Measurements from ENCODE around the gene UCKL1. TPM values are rescaled to one million over a fixed set of nuclear protein-coding genes. Genes with fewer than 3 reads are reported as not detected.

UCKL1 gene
- total and polyA plus RNA-seq, 9 donors = 24.8 to 56.5 (median 43.5) TPM

DNA sequence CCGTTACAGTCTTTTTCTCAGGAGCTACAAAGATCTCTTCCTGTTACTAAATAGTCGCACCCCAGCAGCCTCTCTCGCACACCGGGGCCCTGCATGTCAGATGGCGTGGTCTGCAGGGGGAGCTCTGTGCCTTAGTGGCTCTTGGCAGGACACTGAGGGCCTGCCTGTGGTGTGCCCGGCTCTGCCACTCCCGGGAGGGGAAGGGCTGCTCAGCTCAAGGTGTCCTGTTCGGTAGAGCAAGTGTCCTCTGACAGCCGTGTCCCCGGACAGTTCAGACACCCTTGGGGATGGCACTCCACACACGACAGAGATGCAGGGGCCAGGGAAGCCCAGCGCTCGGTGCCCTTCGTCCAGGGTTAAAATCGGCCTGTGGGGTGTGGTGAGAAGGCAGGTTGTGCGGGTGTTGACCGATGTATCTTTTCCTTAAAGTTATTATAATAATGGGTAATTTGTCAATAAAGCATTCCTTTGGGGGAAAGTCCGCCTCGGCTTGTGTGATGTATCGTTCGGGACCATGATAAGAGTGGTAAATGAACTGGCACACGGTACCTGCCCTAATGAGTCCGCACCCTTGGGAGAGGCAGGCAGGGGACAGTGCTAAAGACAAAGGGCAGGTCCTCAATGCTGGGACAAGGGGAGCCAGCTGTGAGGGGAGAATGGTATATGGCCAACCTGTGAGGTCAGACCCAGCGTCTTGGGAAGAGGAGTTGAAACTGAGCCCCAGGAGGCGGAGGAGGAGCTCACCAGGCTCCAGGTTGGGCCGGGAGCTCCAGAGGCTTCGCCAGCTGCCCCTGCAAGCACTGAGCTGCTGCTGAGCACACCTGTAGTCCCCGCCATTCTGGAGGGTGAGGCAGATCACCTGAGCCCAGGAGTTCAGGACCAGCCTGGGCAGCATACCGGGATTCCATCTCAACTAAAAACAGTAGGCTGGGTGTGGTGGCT lies 64.9 kb downstream of the UCKL1 start:
- Histone ChIP-seq H3K36me3 (ENCODE audit: control insufficient read depth, insufficient read depth, low read length) (peaks cover 51% of the 10 kb centered on the region), H3K9me3 (replicated peaks; ENCODE audit: control insufficient read depth, low read depth, low read length) (no peaks in the 10 kb centered on the region), H3K4me3 (ENCODE audit: low read length) (no peak overlapping the region), H3K4me1 (ENCODE audit: control insufficient read depth, insufficient read depth, low read length) (peaks cover 10% of the 10 kb centered on the region), H3K27ac (ENCODE audit: low read length) (no peak overlapping the region), H3K27me3 (ENCODE audit: control insufficient read depth, insufficient read depth, low read length) (no peaks in the 10 kb centered on the region)
- DNase-seq = no peak
- 86% methylated on average over 22 of the region's 29 CpGs for WGBS (ENCODE audit: insufficient coverage)

DNA sequence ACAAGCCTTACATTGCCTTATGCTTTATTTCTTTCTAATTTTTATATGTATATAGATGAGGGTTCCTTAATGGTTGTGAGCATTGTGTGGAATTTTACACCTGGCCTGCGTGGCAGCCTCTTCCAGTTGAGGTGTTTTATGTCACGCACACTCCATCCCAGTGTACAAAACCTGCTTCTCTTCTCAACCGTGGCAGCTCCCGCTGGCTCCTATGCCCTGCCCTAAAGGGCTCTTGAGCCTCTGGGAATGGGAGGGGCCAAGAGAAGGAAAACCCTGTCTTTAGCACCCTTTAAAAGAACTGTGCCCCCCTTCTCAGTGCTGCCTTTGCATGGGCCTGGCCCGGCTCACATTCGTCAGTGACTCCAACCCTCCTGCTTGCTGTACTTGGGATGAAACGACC lies 65.6 kb downstream of the UCKL1 start:
- H3K27ac ChIP-seq (ENCODE audit: low read length) = no peak overlapping the region
- peaks cover 57% of the 10 kb centered on the region for H3K36me3 ChIP-seq (ENCODE audit: control insufficient read depth, insufficient read depth, low read length)
- H3K27me3 ChIP-seq (ENCODE audit: control insufficient read depth, insufficient read depth, low read length) = no peaks in the 10 kb centered on the region
- H3K4me3 ChIP-seq (ENCODE audit: low read length) = no peak overlapping the region
- no peak for DNase-seq
- 86% methylated on average over 4 of the region's 7 CpGs for WGBS (ENCODE audit: insufficient coverage)
- no peaks in the 10 kb centered on the region for H3K9me3 ChIP-seq (replicated peaks; ENCODE audit: control insufficient read depth, low read depth, low read length)
- H3K4me1 ChIP-seq (ENCODE audit: control insufficient read depth, insufficient read depth, low read length) = peaks cover 10% of the 10 kb centered on the region

- Histone ChIP-seq H3K4me1 (ENCODE audit: control insufficient read depth, insufficient read depth, low read length) (peaks cover 14% of the 10 kb centered on the region), H3K27ac (ENCODE audit: low read length) (no peak overlapping the region), H3K27me3 (ENCODE audit: control insufficient read depth, insufficient read depth, low read length) (no peaks in the 10 kb centered on the region), H3K9me3 (replicated peaks; ENCODE audit: control insufficient read depth, low read depth, low read length) (no peaks in the 10 kb centered on the region), H3K36me3 (ENCODE audit: control insufficient read depth, insufficient read depth, low read length) (peaks cover 62% of the 10 kb centered on the region), H3K4me3 (ENCODE audit: low read length) (no peak overlapping the region)
- WGBS (ENCODE audit: insufficient coverage) = 83% methylated on average over 3 of the region's 7 CpGs
- no peak for DNase-seq
Observed at GRCh38 chr20:63890201-63890576, 66.0 kb downstream of the UCKL1 start.

Other genes with a start within 250 kb of the UCKL1 start
- 32.8 TPM for gene ARFRP1, start 248.4 kb downstream of the UCKL1 start, total RNA-seq
- 10 to 100 TPM; 26.2 to 33.0 (median 31.0) TPM for gene ARFRP1, start 248.4 kb downstream of the UCKL1 start, polyA plus RNA-seq (ENCODE audit: insufficient read depth in 1 of 8, insufficient read length in 8 of 8, low replicate concordance in 1 of 8)
- 13.1 TPM for gene ZGPAT, start 248.4 kb downstream of the UCKL1 start, total RNA-seq
- 10 to 100 TPM; 13.0 to 18.2 (median 16.4) TPM for gene ZGPAT, start 248.4 kb downstream of the UCKL1 start, polyA plus RNA-seq (ENCODE audit: insufficient read depth in 1 of 8, insufficient read length in 8 of 8, low replicate concordance in 1 of 8)
- gene LIME1, start 219.8 kb downstream of the UCKL1 start, total RNA-seq = 6.4 TPM
- 1 to 10 TPM; 2.5 to 8.1 (median 4.8) TPM for gene LIME1, start 219.8 kb downstream of the UCKL1 start, polyA plus RNA-seq (ENCODE audit: insufficient read depth in 1 of 8, insufficient read length in 8 of 8, low replicate concordance in 1 of 8)
- 58.2 TPM for gene SLC2A4RG, start 216.6 kb downstream of the UCKL1 start, total RNA-seq
- 100 to 1,000 TPM; 112 to 160 (median 133) TPM for gene SLC2A4RG, start 216.6 kb downstream of the UCKL1 start, polyA plus RNA-seq (ENCODE audit: insufficient read depth in 1 of 8, insufficient read length in 8 of 8, low replicate concordance in 1 of 8)
- 20.7 TPM for gene ZBTB46, start 125.2 kb downstream of the UCKL1 start, total RNA-seq
- 10 to 100 TPM; 14.2 to 20.9 (median 18.2) TPM for gene ZBTB46, start 125.2 kb downstream of the UCKL1 start, polyA plus RNA-seq (ENCODE audit: insufficient read depth in 1 of 8, insufficient read length in 8 of 8, low replicate concordance in 1 of 8)
- gene ABHD16B, start 94.9 kb downstream of the UCKL1 start, total RNA-seq = not detected
- gene ABHD16B, start 94.9 kb downstream of the UCKL1 start, polyA plus RNA-seq (ENCODE audit: insufficient read depth in 1 of 8, insufficient read length in 8 of 8, low replicate concordance in 1 of 8) = not detected
- 48.9 TPM for gene TPD52L2, start 91.1 kb downstream of the UCKL1 start, total RNA-seq
- 10 to 100 TPM; 69.0 to 86.7 (median 79.4) TPM for gene TPD52L2, start 91.1 kb downstream of the UCKL1 start, polyA plus RNA-seq (ENCODE audit: insufficient read depth in 1 of 8, insufficient read length in 8 of 8, low replicate concordance in 1 of 8)
- gene DNAJC5, start 61.3 kb downstream of the UCKL1 start, total RNA-seq = 29.7 TPM
- 10 to 100 TPM; 26.8 to 37.9 (median 32.4) TPM for gene DNAJC5, start 61.3 kb downstream of the UCKL1 start, polyA plus RNA-seq (ENCODE audit: insufficient read depth in 1 of 8, insufficient read length in 8 of 8, low replicate concordance in 1 of 8)
- 15.5 TPM for gene ZNF512B, start 13.5 kb upstream of the UCKL1 start, total RNA-seq
- 10 to 100 TPM; 20.1 to 34.0 (median 28.0) TPM for gene ZNF512B, start 13.5 kb upstream of the UCKL1 start, polyA plus RNA-seq (ENCODE audit: insufficient read depth in 1 of 8, insufficient read length in 8 of 8, low replicate concordance in 1 of 8)
- 1.5 TPM for gene SAMD10, start 23.2 kb upstream of the UCKL1 start, total RNA-seq
- gene SAMD10, start 23.2 kb upstream of the UCKL1 start, polyA plus RNA-seq (ENCODE audit: insufficient read depth in 1 of 8, insufficient read length in 8 of 8, low replicate concordance in 1 of 8) = 1 to 10 TPM; 2.4 to 4.4 (median 3.8) TPM
- 42.8 TPM for gene PRPF6, start 24.7 kb upstream of the UCKL1 start, total RNA-seq
- gene PRPF6, start 24.7 kb upstream of the UCKL1 start, polyA plus RNA-seq (ENCODE audit: insufficient read depth in 1 of 8, insufficient read length in 8 of 8, low replicate concordance in 1 of 8) = 10 to 100 TPM; 50.5 to 64.4 (median 57.9) TPM
- 0.84 TPM for gene C20orf204, start 79.8 kb upstream of the UCKL1 start, total RNA-seq
- 1 to 10 TPM in 3 of 8 donors, under 1 TPM in 5; 0.52 to 1.5 (median 0.94) TPM for gene C20orf204, start 79.8 kb upstream of the UCKL1 start, polyA plus RNA-seq (ENCODE audit: insufficient read depth in 1 of 8, insufficient read length in 8 of 8, low replicate concordance in 1 of 8)
- gene SOX18, start 93.2 kb upstream of the UCKL1 start, total RNA-seq = 2.2 TPM
- gene SOX18, start 93.2 kb upstream of the UCKL1 start, polyA plus RNA-seq (ENCODE audit: insufficient read depth in 1 of 8, insufficient read length in 8 of 8, low replicate concordance in 1 of 8) = 10 to 100 TPM in 6 of 8 donors, 1 to 10 TPM in 2; 8.7 to 15.7 (median 11.2) TPM
- 24.6 TPM for gene TCEA2, start 106.8 kb upstream of the UCKL1 start, total RNA-seq
- 10 to 100 TPM; 43.1 to 60.1 (median 46.9) TPM for gene TCEA2, start 106.8 kb upstream of the UCKL1 start, polyA plus RNA-seq (ENCODE audit: insufficient read depth in 1 of 8, insufficient read length in 8 of 8, low replicate concordance in 1 of 8)
- gene RGS19, start 123.1 kb upstream of the UCKL1 start, total RNA-seq = 5.2 TPM
- 10 to 100 TPM in 1 of 8 donors, 1 to 10 TPM in 7; 4.9 to 10.4 (median 7.2) TPM for gene RGS19, start 123.1 kb upstream of the UCKL1 start, polyA plus RNA-seq (ENCODE audit: insufficient read depth in 1 of 8, insufficient read length in 8 of 8, low replicate concordance in 1 of 8)
- 0.93 TPM for gene OPRL1, start 123.7 kb upstream of the UCKL1 start, total RNA-seq
- 1 to 10 TPM in 6 of 8 donors, under 1 TPM in 2; 0.93 to 1.4 (median 1.3) TPM for gene OPRL1, start 123.7 kb upstream of the UCKL1 start, polyA plus RNA-seq (ENCODE audit: insufficient read depth in 1 of 8, insufficient read length in 8 of 8, low replicate concordance in 1 of 8)
- 0.27 TPM for gene LKAAEAR1, start 128.0 kb upstream of the UCKL1 start, total RNA-seq
- gene LKAAEAR1, start 128.0 kb upstream of the UCKL1 start, polyA plus RNA-seq (ENCODE audit: insufficient read depth in 1 of 8, insufficient read length in 8 of 8, low replicate concordance in 1 of 8) = under 1 TPM in 3 of 8 donors, not detected in 5; 0.27 to 0.28 (median 0.27) TPM
- gene NPBWR2, start 151.1 kb upstream of the UCKL1 start, total RNA-seq = not detected
- gene NPBWR2, start 151.1 kb upstream of the UCKL1 start, polyA plus RNA-seq (ENCODE audit: insufficient read depth in 1 of 8, insufficient read length in 8 of 8, low replicate concordance in 1 of 8) = not detected
- 0.09 TPM for gene MYT1, start 208.0 kb upstream of the UCKL1 start, total RNA-seq
- under 1 TPM; 0.04 to 0.30 (median 0.09) TPM for gene MYT1, start 208.0 kb upstream of the UCKL1 start, polyA plus RNA-seq (ENCODE audit: insufficient read depth in 1 of 8, insufficient read length in 8 of 8, low replicate concordance in 1 of 8)

Data from muscle of leg (tissue), 11 donors.